Thyroid gland (tissue), 4 donors: ENCODE results near the gene ARMC9. TPM values are rescaled to one million over a fixed set of nuclear protein-coding genes. Genes with fewer than 3 reads are reported as not detected.
"Not testable (repeated sequence)": the region's sequence is repeated elsewhere in the genome, so short reads cannot be mapped to it uniquely, and the experiment has no call there.

Source experiments
- DNase-seq, 2 donors: peaks; one replicate each; pipeline ENCODE4 v3.0.0-alpha.2; 2019
- H3K27ac ChIP-seq, 3 donors: fragments of 200-600 bp; sonication (generic); 1 replicate in 2 of 3; 2 replicates in 1 of 3; pipeline ENCODE4 v1.5.1; 2016 to 2019; ENCODE audit warnings: mild to moderate bottlenecking in 1 of 3, moderate library complexity in 1 of 3
- H3K27me3 ChIP-seq: fragments of 200-600 bp; sonication (generic); one replicate; pipeline ENCODE4 v1.5.1; 2019
- H3K36me3 ChIP-seq, 2 donors: fragments of 200-600 bp; sonication (generic); one replicate each; pipeline ENCODE4 v1.5.1; 2016 to 2019
- H3K4me1 ChIP-seq, 2 donors: fragments of 200-600 bp; sonication (generic); one replicate each; pipeline ENCODE4 v1.5.1; 2017 to 2019
- H3K4me3 ChIP-seq, 3 donors: fragments of 200-600 bp; sonication (generic); replicated peaks in 1 of 3; 1 replicate in 2 of 3; 2 replicates in 1 of 3; pipeline ENCODE4 v1.5.1; 2016; ENCODE audit warnings: mild to moderate bottlenecking in 1 of 3
- H3K9me3 ChIP-seq: fragments of 200-600 bp; sonication (generic); one replicate; pipeline ENCODE4 v1.5.1; 2017
- POLR2A ChIP-seq, 2 donors: fragments of 450-650 bp; IDR thresholded peaks; one replicate each; pipeline ENCODE4 v1.6.1; 2017; ENCODE audit warnings: antibody characterized with exemption in 2 of 2, mild to moderate bottlenecking in 2 of 2, moderate library complexity in 1 of 2
- WGBS, 2 donors: methylation state at CpG; one replicate each; pipeline ENCODE4 v1.1.5; 2017; 5-methylcytosine and 5-hydroxymethylcytosine counted together
- intact Hi-C: fragments of 100-400 bp; cut with DNase I; formaldehyde crosslinking; loops from one replicate; pipeline ENCODE4 v1.15.1; 2023
- total RNA-seq, 4 donors: library from RNA; depleted of rRNA; stranded (reverse); fragments of >200 nt; gene quantifications; one replicate each; pipeline ENCODE4 v1.2.3, GENCODE V29; 2016
- TF ChIP-seq, protein P1 (sequence below), 6 experiments: fragments of 200-600 bp in 3 of 6; fragments of 450-650 bp in 3 of 6; sonication (generic) in 3 of 6; IDR thresholded peaks; one replicate each; pipeline ENCODE4 v1.5.1; 2016 to 2019; ENCODE audit warnings: antibody characterized with exemption in 6 of 6, mild to moderate bottlenecking in 2 of 6, inconsistent platforms in 1 of 6, moderate library complexity in 1 of 6

ARMC9 gene
- total RNA-seq, 4 donors from 2014 or later = 20.3 to 30.7 (median 28.0) TPM

- DNase-seq = no peak
- Histone ChIP-seq H3K27me3 (no peaks in the 10 kb centered on the region), H3K4me3 (no peak overlapping the region), H3K36me3 (no peaks in the 10 kb centered on the region), H3K9me3 (no peaks in the 10 kb centered on the region), H3K27ac (no peak overlapping the region), H3K4me1 (no peaks in the 10 kb centered on the region)
- TF ChIP-seq POLR2A (IDR thresholded peaks at IDR 0.05) = no peak
- TF ChIP-seq, protein P1, sequence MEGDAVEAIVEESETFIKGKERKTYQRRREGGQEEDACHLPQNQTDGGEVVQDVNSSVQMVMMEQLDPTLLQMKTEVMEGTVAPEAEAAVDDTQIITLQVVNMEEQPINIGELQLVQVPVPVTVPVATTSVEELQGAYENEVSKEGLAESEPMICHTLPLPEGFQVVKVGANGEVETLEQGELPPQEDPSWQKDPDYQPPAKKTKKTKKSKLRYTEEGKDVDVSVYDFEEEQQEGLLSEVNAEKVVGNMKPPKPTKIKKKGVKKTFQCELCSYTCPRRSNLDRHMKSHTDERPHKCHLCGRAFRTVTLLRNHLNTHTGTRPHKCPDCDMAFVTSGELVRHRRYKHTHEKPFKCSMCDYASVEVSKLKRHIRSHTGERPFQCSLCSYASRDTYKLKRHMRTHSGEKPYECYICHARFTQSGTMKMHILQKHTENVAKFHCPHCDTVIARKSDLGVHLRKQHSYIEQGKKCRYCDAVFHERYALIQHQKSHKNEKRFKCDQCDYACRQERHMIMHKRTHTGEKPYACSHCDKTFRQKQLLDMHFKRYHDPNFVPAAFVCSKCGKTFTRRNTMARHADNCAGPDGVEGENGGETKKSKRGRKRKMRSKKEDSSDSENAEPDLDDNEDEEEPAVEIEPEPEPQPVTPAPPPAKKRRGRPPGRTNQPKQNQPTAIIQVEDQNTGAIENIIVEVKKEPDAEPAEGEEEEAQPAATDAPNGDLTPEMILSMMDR (IDR thresholded peaks at IDR 0.05) = no peak
- WGBS, 2 donors = 85 to 86% methylated on average over 8 of the region's 8 CpGs
- intact Hi-C loops = no loop called here
These were observed 146.4 kb downstream of the ARMC9 start for GRCh38 chr2:231344851-231345250.

DNA sequence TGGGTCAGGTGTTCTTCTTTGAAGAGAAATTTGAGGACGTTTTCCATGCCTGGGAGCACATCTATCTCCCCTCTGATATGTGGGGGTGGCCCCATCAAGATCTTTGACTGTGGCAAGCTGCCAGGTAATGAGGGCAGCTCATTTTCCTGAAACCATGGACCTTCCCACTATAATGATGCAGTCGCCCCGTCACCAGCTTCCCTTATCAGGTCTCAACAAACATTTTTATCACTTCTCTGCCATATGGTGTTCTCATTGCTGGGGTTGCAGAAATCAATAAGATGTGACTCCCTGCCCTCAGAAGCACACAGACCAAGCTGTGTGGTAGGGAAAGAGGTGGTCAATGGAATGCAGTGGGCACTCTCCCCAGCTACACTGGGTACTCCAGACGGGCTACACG lies 148.7 kb downstream of the ARMC9 start:
- intact Hi-C loops = no loop called here
- H3K4me1 ChIP-seq = no peaks in the 10 kb centered on the region
- H3K27ac ChIP-seq = no peak overlapping the region
- WGBS, 2 donors = 90 to 95% methylated on average over 5 of the region's 5 CpGs
- TF ChIP-seq, protein P1 (IDR thresholded peaks at IDR 0.05) = no peak
- no peak for TF ChIP-seq POLR2A (IDR thresholded peaks at IDR 0.05)
- H3K9me3 ChIP-seq = no peaks in the 10 kb centered on the region
- H3K36me3 ChIP-seq = no peaks in the 10 kb centered on the region
- DNase-seq = no peak
- no peak overlapping the region for H3K4me3 ChIP-seq
- no peaks in the 10 kb centered on the region for H3K27me3 ChIP-seq

DNA sequence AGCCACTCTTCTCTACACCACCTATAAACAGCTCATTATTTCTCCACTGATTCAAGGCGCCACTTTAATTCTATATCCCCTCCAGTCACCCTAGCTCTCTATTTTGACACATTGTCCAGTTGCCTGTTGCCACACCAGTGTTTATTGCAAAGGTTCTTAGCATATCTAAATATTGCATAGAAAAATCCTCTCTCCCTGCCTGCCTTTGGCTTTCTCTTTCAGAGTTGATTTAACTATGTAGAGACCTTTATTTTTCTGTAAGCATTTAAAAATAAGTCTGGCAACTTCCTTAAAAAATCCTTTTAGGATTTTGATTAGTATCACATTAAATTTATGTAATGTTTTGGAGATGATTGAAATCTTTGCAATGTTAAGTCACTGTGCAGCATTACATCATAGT lies 149.2 kb downstream of the ARMC9 start:
- intact Hi-C loops = no loop called here
- Histone ChIP-seq H3K27ac (no peak overlapping the region), H3K27me3 (no peaks in the 10 kb centered on the region), H3K36me3 (no peaks in the 10 kb centered on the region), H3K4me3 (no peak overlapping the region), H3K9me3 (no peaks in the 10 kb centered on the region), H3K4me1 (no peaks in the 10 kb centered on the region)
- TF ChIP-seq, protein P1 (IDR thresholded peaks at IDR 0.05) = no peak
- TF ChIP-seq POLR2A (IDR thresholded peaks at IDR 0.05) = no peak
- WGBS, 2 donors = 92 to 93% methylated on average over 1 of the region's 1 CpG
- no peak for DNase-seq

- TF ChIP-seq POLR2A (IDR thresholded peaks at IDR 0.05) = no peak
- TF ChIP-seq, protein P1 (IDR thresholded peaks at IDR 0.05) = no peak
- no peak for DNase-seq
These were observed 149.7 kb downstream of the ARMC9 start for GRCh38 chr2:231348173-231348572.

DNA sequence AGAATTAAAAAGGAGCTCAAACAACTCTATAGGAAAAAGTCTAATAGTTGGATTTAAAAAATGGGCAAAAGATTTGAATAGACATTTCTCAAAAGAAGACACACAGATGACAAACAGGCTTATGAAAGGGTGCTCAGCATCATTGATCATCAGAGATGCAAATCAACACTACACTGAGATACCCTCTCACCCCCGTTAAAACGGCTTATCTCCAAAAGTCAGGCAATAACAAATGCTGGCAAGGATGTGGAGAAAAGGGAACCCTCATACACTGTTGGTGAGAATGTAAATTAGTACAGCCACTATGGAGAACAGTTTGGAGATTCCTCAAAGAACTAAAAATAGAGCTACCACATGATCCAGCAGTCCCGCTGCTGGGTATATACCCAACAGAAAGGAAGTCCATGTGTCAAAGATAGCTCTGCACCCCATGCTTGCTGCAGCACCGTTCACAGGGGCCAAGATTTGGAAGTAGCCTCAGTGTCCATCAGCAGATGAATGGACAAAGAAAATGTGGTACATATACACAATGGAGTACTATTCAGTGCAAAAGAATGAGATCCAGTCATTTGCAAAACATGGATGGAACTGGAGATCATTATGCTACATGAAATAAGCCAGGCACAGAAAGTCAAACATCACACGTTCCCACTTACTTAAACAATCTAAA lies 150.4 kb downstream of the ARMC9 start:
- Histone ChIP-seq H3K4me1 (no peaks in the 10 kb centered on the region), H3K27ac (no peak overlapping the region), H3K9me3 (no peaks in the 10 kb centered on the region), H3K27me3 (no peaks in the 10 kb centered on the region), H3K36me3 (no peaks in the 10 kb centered on the region), H3K4me3 (no peak overlapping the region)
- intact Hi-C loops = no loop called here
- WGBS, 2 donors = 83 to 93% methylated on average over 5 of the region's 5 CpGs
- TF ChIP-seq POLR2A (IDR thresholded peaks at IDR 0.05) = no peak
- TF ChIP-seq, protein P1 (IDR thresholded peaks at IDR 0.05) = no peak
- no peak for DNase-seq

More at GRCh38 chr2:231348173-231348572, 149.7 kb downstream of the ARMC9 start:
- intact Hi-C loops = no loop called here
- no peaks in the 10 kb centered on the region for H3K27me3 ChIP-seq
- no peak overlapping the region for H3K27ac ChIP-seq
- no peaks in the 10 kb centered on the region for H3K36me3 ChIP-seq
- WGBS, 2 donors = 79 to 89% methylated on average over 2 of the region's 2 CpGs
- H3K4me3 ChIP-seq = no peak overlapping the region
- H3K4me1 ChIP-seq = no peaks in the 10 kb centered on the region
- H3K9me3 ChIP-seq = no peaks in the 10 kb centered on the region

- H3K9me3 ChIP-seq, H3K4me1 ChIP-seq, H3K27ac ChIP-seq, DNase-seq, H3K4me3 ChIP-seq, intact Hi-C loops, H3K27me3 ChIP-seq, H3K36me3 ChIP-seq: not testable (repeated sequence)
- WGBS, 2 donors = 94 to 96% methylated on average over 10 of the region's 10 CpGs
These were observed 150.9 kb downstream of the ARMC9 start for GRCh38 chr2:231349374-231349735.
